Measurements from ENCODE around the gene WEE1. TPM values are rescaled to one million over a fixed set of nuclear protein-coding genes. Genes with fewer than 3 reads are reported as not detected.

Gene WEE1
- total RNA-seq: 10 to 100 TPM; 80.1 to 93.5 TPM
- 72.0 TPM for polyA plus RNA-seq (2013, experiment 1 of 2)
- polyA plus RNA-seq (2013, experiment 2 of 2): 71.9 TPM
- long read RNA-seq, experiment 1, transcript WEE1-202 (11 exons, 2,799 nt): major isoform, 17 of 32 reads
- long read RNA-seq, experiment 1, partial matches to known transcripts: 13 of 32 reads
- long read RNA-seq, experiment 1, other reads (novel, unspliced or antisense): 2 of 32 reads
- long read RNA-seq, experiment 2, transcript WEE1-207 (6 exons, 990 nt): minor isoform, 5 of 197 reads
- long read RNA-seq, experiment 2, transcript WEE1-202 (11 exons, 2,799 nt): major isoform, 163 of 197 reads
- long read RNA-seq, experiment 2, partial matches to known transcripts: 8 of 197 reads
- long read RNA-seq, experiment 2, other reads (novel, unspliced or antisense): 18 of 197 reads
- long read RNA-seq, experiment 3, partial matches to known transcripts: 11 of 25 reads
- long read RNA-seq, experiment 3, other reads (novel, unspliced or antisense): 5 of 25 reads
- long read RNA-seq, experiment 4, partial matches to known transcripts: 0 of 2 reads
- long read RNA-seq, experiment 4, other reads (novel, unspliced or antisense): 1 of 2 reads

DNA sequence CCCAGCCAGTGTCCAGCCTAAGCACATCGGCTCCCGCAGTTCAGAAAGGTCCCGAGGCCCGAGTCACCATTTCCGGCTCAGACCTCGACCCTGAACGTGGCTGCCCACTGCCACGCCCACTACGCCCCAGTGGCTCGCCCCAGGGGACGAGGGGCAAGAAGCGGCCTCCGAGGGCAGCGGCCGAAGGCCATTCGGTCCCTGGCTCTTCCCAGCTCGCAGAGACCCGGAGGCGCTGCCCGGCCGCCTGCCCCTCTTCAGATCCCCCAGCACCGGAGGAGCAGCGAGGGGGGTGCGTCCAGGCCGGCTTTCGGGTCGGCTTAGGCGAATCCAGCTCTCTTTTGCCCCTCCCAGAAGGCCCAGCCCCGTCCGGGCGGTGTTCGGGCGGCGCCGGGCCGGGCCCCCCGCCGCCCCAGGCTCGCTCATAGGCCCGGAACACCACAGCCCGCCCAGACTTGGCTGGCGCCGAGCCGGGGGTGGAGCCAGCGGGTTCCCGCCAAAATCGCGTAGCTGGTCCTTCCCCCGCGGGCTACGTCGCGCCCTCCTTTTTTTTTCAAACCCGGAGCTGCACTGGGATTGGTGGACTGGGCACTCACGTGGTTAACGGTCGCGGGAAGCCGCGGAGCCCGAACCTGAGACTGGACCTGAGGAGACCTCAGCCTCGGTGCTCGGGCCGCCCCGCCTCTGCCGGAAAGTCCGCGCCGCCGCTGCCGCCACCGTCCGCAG is at the start of gene WEE1:
WEE1 (plus strand) TSS at position 619 of the 723 bp plus-strand sequence. CDS start 264 bp downstream, outside the sequence.
- H3K4me1 Mint-ChIP-seq: peaks cover 47% of the 10 kb centered on the region
- DNase-seq: peak; percentile 99
- peak within 1 kb of the TSS; percentile 87 for H3K9ac ChIP-seq (ENCODE audit: extremely low read depth, low read length, poor library complexity, severe bottlenecking)
- peak within 1 kb of the TSS; percentile 88 for H3K27ac ChIP-seq (ENCODE audit: low read depth, low read length)
- no peak for TF ChIP-seq CTCF (conservative IDR thresholded peaks at IDR 0.05)
- H3K36me3 ChIP-seq (ENCODE audit: control insufficient read depth, insufficient read depth, low read length): peaks cover 25% of the 10 kb centered on the region
- H3K27ac Mint-ChIP-seq: peak within 1 kb of the TSS; percentile 95
- H3K27me3 Mint-ChIP-seq (ENCODE audit: insufficient read depth): peaks cover 3% of the 10 kb centered on the region
- H3K9me3 ChIP-seq (ENCODE audit: control insufficient read depth, low read length): no peaks in the 10 kb centered on the region
- H3K4me1 ChIP-seq (ENCODE audit: control insufficient read depth, insufficient read depth, low read length): peaks cover 11% of the 10 kb centered on the region
- no peaks in the 10 kb centered on the region for H3K9me3 Mint-ChIP-seq
- H3K27me3 ChIP-seq (ENCODE audit: control insufficient read depth, insufficient read depth, low read length, poor library complexity, severe bottlenecking): no peaks in the 10 kb centered on the region
- H3K4me3 ChIP-seq (ENCODE audit: low read length): peak within 1 kb of the TSS; percentile 98
- peaks cover 21% of the 10 kb centered on the region for H3K36me3 Mint-ChIP-seq (ENCODE audit: low read depth)
- WGBS, 2 experiments (ENCODE audit: insufficient coverage in 1 of 2, insufficient read length in 1 of 2): 0% methylated on average over 25 to 73 of the region's 73 CpGs
- peak within 1 kb of the TSS; percentile 97 for H3K4me3 Mint-ChIP-seq

DNA sequence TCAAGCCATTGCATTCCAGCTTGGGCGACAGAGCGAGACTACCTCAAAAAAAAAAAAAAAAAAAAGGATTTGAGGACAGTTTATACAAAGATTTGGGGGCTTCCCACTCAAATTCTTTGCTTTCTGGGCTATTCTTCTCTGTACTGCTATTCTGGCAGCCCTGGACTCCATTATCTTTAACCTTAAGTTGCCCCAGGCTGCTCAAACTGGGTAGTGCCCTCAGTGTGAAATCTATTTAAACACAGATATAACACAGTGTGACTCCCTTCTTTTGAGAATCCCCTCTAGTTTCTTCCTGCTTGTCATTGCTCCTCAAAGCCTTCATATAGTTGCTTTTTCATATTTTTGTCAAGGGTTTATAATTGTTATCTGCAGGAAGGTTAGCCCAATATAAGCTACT is 49.5 kb upstream of the WEE1 start:
- Histone ChIP-seq H3K27me3 (ENCODE audit: control insufficient read depth, insufficient read depth, low read length, poor library complexity, severe bottlenecking) (no peaks in the 10 kb centered on the region), H3K27ac (ENCODE audit: low read depth, low read length) (no peak overlapping the region), H3K9ac (ENCODE audit: extremely low read depth, low read length, poor library complexity, severe bottlenecking) (no peak overlapping the region), H3K4me3 (ENCODE audit: low read length) (no peak overlapping the region), H3K9me3 (ENCODE audit: control insufficient read depth, low read length) (no peaks in the 10 kb centered on the region), H3K36me3 (ENCODE audit: control insufficient read depth, insufficient read depth, low read length) (peaks cover 42% of the 10 kb centered on the region), H3K4me1 (ENCODE audit: control insufficient read depth, insufficient read depth, low read length) (no peaks in the 10 kb centered on the region)
- Mint-ChIP-seq H3K4me1 (no peaks in the 10 kb centered on the region), H3K36me3 (ENCODE audit: low read depth) (peaks cover 52% of the 10 kb centered on the region), H3K27me3 (ENCODE audit: insufficient read depth) (no peaks in the 10 kb centered on the region), H3K4me3 (no peak overlapping the region), H3K27ac (no peak overlapping the region), H3K9me3 (no peaks in the 10 kb centered on the region)
- no peak for TF ChIP-seq CTCF (conservative IDR thresholded peaks at IDR 0.05)
- DNase-seq: no peak
- WGBS, 2 experiments (ENCODE audit: insufficient coverage in 1 of 2, insufficient read length in 1 of 2): 94% methylated on average over 2 of the region's 2 CpGs; no CpG with 5 or more reads in 1 of the 2 experiments

DNA sequence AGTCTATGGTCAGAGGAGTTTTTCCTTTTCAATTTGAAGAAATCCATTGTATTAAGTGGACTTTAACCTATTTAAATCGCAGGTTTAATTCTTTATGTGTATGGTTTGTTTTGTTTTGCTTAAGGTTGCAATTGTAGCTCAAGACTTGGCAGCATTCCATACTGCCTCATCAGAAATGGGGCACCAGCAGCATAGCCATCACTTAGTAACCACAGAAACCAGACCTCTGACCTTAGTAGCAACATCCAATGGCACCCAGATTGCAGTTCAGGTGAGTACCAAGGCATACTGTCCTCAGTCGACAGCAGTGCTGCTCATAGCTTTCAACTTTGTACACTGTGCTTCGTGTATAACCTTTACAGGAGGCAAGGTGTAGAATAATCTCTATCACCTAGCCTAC is 48.4 kb upstream of the WEE1 start:
- Histone ChIP-seq H3K36me3 (ENCODE audit: control insufficient read depth, insufficient read depth, low read length) (peaks cover 44% of the 10 kb centered on the region), H3K27me3 (ENCODE audit: control insufficient read depth, insufficient read depth, low read length, poor library complexity, severe bottlenecking) (no peaks in the 10 kb centered on the region), H3K4me3 (ENCODE audit: low read length) (no peak overlapping the region), H3K9ac (ENCODE audit: extremely low read depth, low read length, poor library complexity, severe bottlenecking) (no peak overlapping the region), H3K9me3 (ENCODE audit: control insufficient read depth, low read length) (no peaks in the 10 kb centered on the region), H3K27ac (ENCODE audit: low read depth, low read length) (no peak overlapping the region), H3K4me1 (ENCODE audit: control insufficient read depth, insufficient read depth, low read length) (no peaks in the 10 kb centered on the region)
- WGBS, 2 experiments (ENCODE audit: insufficient coverage in 1 of 2, insufficient read length in 1 of 2): 86 to 94% methylated on average over 2 to 3 of the region's 3 CpGs
- no peaks in the 10 kb centered on the region for H3K27me3 Mint-ChIP-seq (ENCODE audit: insufficient read depth)
- H3K27ac Mint-ChIP-seq: no peak overlapping the region
- H3K4me1 Mint-ChIP-seq: peaks cover 7% of the 10 kb centered on the region
- no peak for TF ChIP-seq CTCF (conservative IDR thresholded peaks at IDR 0.05)
- peaks cover 45% of the 10 kb centered on the region for H3K36me3 Mint-ChIP-seq (ENCODE audit: low read depth)
- no peak for DNase-seq
- H3K9me3 Mint-ChIP-seq: no peaks in the 10 kb centered on the region
- no peak overlapping the region for H3K4me3 Mint-ChIP-seq
